Mesendoderm (in vitro differentiated cells): Measurements from ENCODE around the gene MAP3K12. TPM values are rescaled to one million over a fixed set of nuclear protein-coding genes. Genes with fewer than 3 reads are reported as not detected.
"Not testable (repeated sequence)": the region's sequence is repeated elsewhere in the genome, so short reads cannot be mapped to it uniquely, and the experiment has no call there.

Experiments
- DNase-seq: peaks from one replicate; pipeline ENCODE4 v3.0.0; 2013
- H2AK5ac ChIP-seq: 2 replicates; pipeline ENCODE4 v1.6.1; 2013; ENCODE audit warnings: low read length, inconsistent platforms
- H2BK120ac ChIP-seq: 2 replicates; pipeline ENCODE4 v1.6.1; 2013; ENCODE audit warnings: low read depth, mild to moderate bottlenecking, low read length, moderate library complexity, mixed read lengths
- H2BK15ac ChIP-seq: replicated peaks from 2 replicates; pipeline ENCODE4 v1.6.1; 2013; ENCODE audit warnings: low read depth, mild to moderate bottlenecking, moderate library complexity
- H2BK5ac ChIP-seq: 2 replicates; pipeline ENCODE4 v1.6.1; 2013; ENCODE audit warnings: low read length, inconsistent platforms
- H3K18ac ChIP-seq: 2 replicates; pipeline ENCODE4 v1.6.1; 2013; ENCODE audit warnings: mild to moderate bottlenecking, low read length, mixed read lengths
- H3K23ac ChIP-seq: one replicate; pipeline ENCODE4 v1.6.1; 2013; ENCODE audit warnings: low read length
- H3K27ac ChIP-seq: 2 replicates; pipeline ENCODE4 v1.5.1; 2013; ENCODE audit warnings: low read depth, mild to moderate bottlenecking, inconsistent platforms, low read length, moderate library complexity
- H3K27me3 ChIP-seq: 2 replicates; pipeline ENCODE4 v1.6.1; 2013; ENCODE audit warnings: low read length, control low read depth, mild to moderate bottlenecking, inconsistent platforms; ENCODE audit not compliant: insufficient read depth, poor library complexity
- H3K36me3 ChIP-seq: 2 replicates; pipeline ENCODE4 v1.6.1; 2013; ENCODE audit warnings: low read length, inconsistent platforms; ENCODE audit not compliant: control insufficient read depth, insufficient read depth
- H3K4ac ChIP-seq: one replicate; pipeline ENCODE4 v1.6.1; 2013; ENCODE audit warnings: low read depth, mild to moderate bottlenecking, low read length, moderate library complexity
- H3K4me1 ChIP-seq: 2 replicates; pipeline ENCODE4 v1.6.1; 2013; ENCODE audit warnings: low read depth, low read length, inconsistent platforms; ENCODE audit not compliant: control insufficient read depth
- H3K4me2 ChIP-seq: 2 replicates; pipeline ENCODE4 v1.6.1; 2013; ENCODE audit warnings: low read length
- H3K4me3 ChIP-seq: 2 replicates; pipeline ENCODE4 v1.5.1; 2013; ENCODE audit warnings: mild to moderate bottlenecking, low read length
- H3K56ac ChIP-seq: one replicate; pipeline ENCODE4 v1.6.1; 2013; ENCODE audit warnings: low read length
- H3K79me1 ChIP-seq: 2 replicates; pipeline ENCODE4 v1.6.1; 2013; ENCODE audit warnings: low read length, inconsistent platforms
- H3K79me2 ChIP-seq: 2 replicates; pipeline ENCODE4 v1.6.1; 2013; ENCODE audit warnings: mild to moderate bottlenecking, low read length; ENCODE audit not compliant: control insufficient read depth, insufficient read depth
- H3K9ac ChIP-seq: 2 replicates; pipeline ENCODE4 v1.6.1; 2013; ENCODE audit warnings: low read length, inconsistent platforms
- H4K5ac ChIP-seq: one replicate; pipeline ENCODE4 v1.6.1; 2013; ENCODE audit warnings: low read length
- H4K8ac ChIP-seq: one replicate; pipeline ENCODE4 v1.6.1; 2013; ENCODE audit warnings: low read depth, mild to moderate bottlenecking, control low read depth, low read length, moderate library complexity
- WGBS: extraction: QIAGEN DNeasy Blood & Tissue Kit; methylation state at CpG from one replicate; pipeline ENCODE4 v1.1.7; 2013; ENCODE audit warnings: low lambda C conversion rate, missing lambda C conversion rate; ENCODE audit not compliant: insufficient coverage; ENCODE audit errors: extremely low coverage; 5-methylcytosine and 5-hydroxymethylcytosine counted together
- polyA plus RNA-seq, 2 experiments: library from polyadenylated mRNA; stranded (reverse); fragments of 200-250 nt; gene quantifications; one replicate each; pipeline ENCODE4 v1.2.3, GENCODE V29; 2013

MAP3K12 gene
- polyA plus RNA-seq (2013, experiment 1 of 2) = 2.0 TPM
- polyA plus RNA-seq (2013, experiment 2 of 2) = 1.8 TPM

GRCh38 chr12:53499266-53500141 lies at the start of gene MAP3K12:
MAP3K12 (minus strand) TSS chr12:53499458; CDS start chr12:53487391, 12,067 bp downstream.
- peak; percentile 77 for DNase-seq
- H4K8ac ChIP-seq = no peak within 1 kb of the TSS
- no CpG with 5 or more reads among the region's 51 CpGs for WGBS

GRCh38 chr12:53548354-53548753 lies 49.1 kb upstream of the MAP3K12 start:
- H3K56ac ChIP-seq, H3K9ac ChIP-seq, H2BK120ac ChIP-seq, H4K5ac ChIP-seq, H3K18ac ChIP-seq, H3K79me1 ChIP-seq, H3K4me3 ChIP-seq, H2BK15ac ChIP-seq, H3K4me2 ChIP-seq, DNase-seq, H3K4ac ChIP-seq, H3K36me3 ChIP-seq, H3K23ac ChIP-seq, H2BK5ac ChIP-seq, H4K8ac ChIP-seq, H3K79me2 ChIP-seq, H3K27ac ChIP-seq, H3K27me3 ChIP-seq, H3K4me1 ChIP-seq, H2AK5ac ChIP-seq: not testable (repeated sequence)
- no CpG with 5 or more reads among the region's 6 CpGs for WGBS

More at GRCh38 chr12:53499266-53500141, at the start of gene MAP3K12:
- Histone ChIP-seq H2BK120ac (no peak within 1 kb of the TSS), H2BK15ac (no peak within 1 kb of the TSS), H3K79me2 (peaks cover 7% of the 10 kb centered on the region), H3K36me3 (no peaks in the 10 kb centered on the region), H3K56ac (peak within 1 kb of the TSS; percentile 91), H3K18ac (peak within 1 kb of the TSS; percentile 15), H3K9ac (peak within 1 kb of the TSS; percentile 66), H3K23ac (no peak within 1 kb of the TSS), H3K4me2 (peak within 1 kb of the TSS; percentile 87), H3K79me1 (peaks cover 9% of the 10 kb centered on the region), H3K4me1 (peaks cover 14% of the 10 kb centered on the region), H3K27ac (peak within 1 kb of the TSS; percentile 5), H3K4me3 (peak within 1 kb of the TSS; percentile 49), H2BK5ac (no peak within 1 kb of the TSS), H4K5ac (no peak within 1 kb of the TSS), H2AK5ac (no peak within 1 kb of the TSS), H3K4ac (no peak within 1 kb of the TSS), H3K27me3 (no peaks in the 10 kb centered on the region)

GRCh38 chr12:53543539-53543938 lies 44.3 kb upstream of the MAP3K12 start:
- DNase-seq = peak; percentile 77
- H3K79me1 ChIP-seq = no peaks in the 10 kb centered on the region
- H3K36me3 ChIP-seq = no peaks in the 10 kb centered on the region
- H3K27ac ChIP-seq = no peak overlapping the region
- H3K9ac ChIP-seq = no peak overlapping the region
- no peak overlapping the region for H2BK15ac ChIP-seq
- H3K4ac ChIP-seq = no peak overlapping the region
- WGBS = no CpG with 5 or more reads among the region's 5 CpGs
- no peak overlapping the region for H3K4me2 ChIP-seq
- H3K27me3 ChIP-seq = no peaks in the 10 kb centered on the region
- no peak overlapping the region for H2BK5ac ChIP-seq
- H3K4me1 ChIP-seq = no peaks in the 10 kb centered on the region
- H4K8ac ChIP-seq = no peak overlapping the region
- H2AK5ac ChIP-seq = no peak overlapping the region
- no peak overlapping the region for H2BK120ac ChIP-seq
- no peak overlapping the region for H3K18ac ChIP-seq
- H3K23ac ChIP-seq = no peak overlapping the region
- H3K4me3 ChIP-seq = no peak overlapping the region
- no peak overlapping the region for H3K56ac ChIP-seq
- no peak overlapping the region for H4K5ac ChIP-seq
- no peaks in the 10 kb centered on the region for H3K79me2 ChIP-seq

- Histone ChIP-seq H3K4me2 (no peak overlapping the region), H2BK15ac (no peak overlapping the region), H4K8ac (no peak overlapping the region), H3K18ac (no peak overlapping the region), H3K4ac (no peak overlapping the region), H3K56ac (no peak overlapping the region), H3K79me2 (no peaks in the 10 kb centered on the region), H3K79me1 (no peaks in the 10 kb centered on the region), H3K36me3 (no peaks in the 10 kb centered on the region), H2BK120ac (no peak overlapping the region), H3K23ac (no peak overlapping the region), H3K27me3 (no peaks in the 10 kb centered on the region), H3K27ac (no peak overlapping the region), H2AK5ac (no peak overlapping the region), H4K5ac (no peak overlapping the region), H3K9ac (no peak overlapping the region), H3K4me1 (no peaks in the 10 kb centered on the region), H2BK5ac (no peak overlapping the region), H3K4me3 (no peak overlapping the region)
- DNase-seq = no peak
- no CpG with 5 or more reads among the region's 3 CpGs for WGBS
These were observed 40.3 kb upstream of the MAP3K12 start for GRCh38 chr12:53539526-53539925.

GRCh38 chr12:53538209-53538689 lies 39.0 kb upstream of the MAP3K12 start:
- peak; percentile 64 for DNase-seq
- Histone ChIP-seq H3K27me3 (no peaks in the 10 kb centered on the region), H3K36me3 (peaks cover 2% of the 10 kb centered on the region), H3K18ac (peak overlapping the region; percentile 61), H3K4me2 (no peak overlapping the region), H3K79me2 (no peaks in the 10 kb centered on the region), H3K4me3 (no peak overlapping the region), H2BK5ac (no peak overlapping the region), H3K56ac (no peak overlapping the region), H2BK120ac (no peak overlapping the region), H3K79me1 (no peaks in the 10 kb centered on the region), H3K23ac (no peak overlapping the region), H2AK5ac (no peak overlapping the region), H3K4me1 (no peaks in the 10 kb centered on the region), H4K5ac (no peak overlapping the region), H2BK15ac (no peak overlapping the region), H3K27ac (no peak overlapping the region), H4K8ac (no peak overlapping the region), H3K4ac (no peak overlapping the region), H3K9ac (no peak overlapping the region)
- no CpG with 5 or more reads among the region's 1 CpG for WGBS
